ENCODE measurements around the gene HENMT1.
A peak's percentile ranks its signal among the peaks of the same experiment; 100 is the strongest.

Gene HENMT1

GRCh38 chr1:108661030-108661609, at the start of gene HENMT1:
TSS of gene HENMT1 (minus strand) at chr1:108661093. CDS start at chr1:108659884, 1,209 bp downstream.
- Histone ChIP-seq H3K27ac (no peak within 1 kb of the TSS), H3K4me3 (IDR thresholded peaks at IDR 0.05; ENCODE audit: insufficient read depth, low read depth, low read length) (no peak within 1 kb of the TSS), H3K79me2 (ENCODE audit: insufficient read depth, low read depth) (no peaks in the 10 kb centered on the region), H3K27me3 (ENCODE audit: insufficient read depth, low read depth) (no peaks in the 10 kb centered on the region), H3K4me2 (no peak within 1 kb of the TSS), H3K36me3 (ENCODE audit: insufficient read depth) (no peaks in the 10 kb centered on the region), H4K20me1 (ENCODE audit: insufficient read depth) (no peaks in the 10 kb centered on the region), H3K4me1 (ENCODE audit: low read depth, poor library complexity, severe bottlenecking) (no peaks in the 10 kb centered on the region), H2AFZ (ENCODE audit: low read depth) (no peak within 1 kb of the TSS), H3K9ac (no peak within 1 kb of the TSS)
- TF ChIP-seq, protein P1, sequence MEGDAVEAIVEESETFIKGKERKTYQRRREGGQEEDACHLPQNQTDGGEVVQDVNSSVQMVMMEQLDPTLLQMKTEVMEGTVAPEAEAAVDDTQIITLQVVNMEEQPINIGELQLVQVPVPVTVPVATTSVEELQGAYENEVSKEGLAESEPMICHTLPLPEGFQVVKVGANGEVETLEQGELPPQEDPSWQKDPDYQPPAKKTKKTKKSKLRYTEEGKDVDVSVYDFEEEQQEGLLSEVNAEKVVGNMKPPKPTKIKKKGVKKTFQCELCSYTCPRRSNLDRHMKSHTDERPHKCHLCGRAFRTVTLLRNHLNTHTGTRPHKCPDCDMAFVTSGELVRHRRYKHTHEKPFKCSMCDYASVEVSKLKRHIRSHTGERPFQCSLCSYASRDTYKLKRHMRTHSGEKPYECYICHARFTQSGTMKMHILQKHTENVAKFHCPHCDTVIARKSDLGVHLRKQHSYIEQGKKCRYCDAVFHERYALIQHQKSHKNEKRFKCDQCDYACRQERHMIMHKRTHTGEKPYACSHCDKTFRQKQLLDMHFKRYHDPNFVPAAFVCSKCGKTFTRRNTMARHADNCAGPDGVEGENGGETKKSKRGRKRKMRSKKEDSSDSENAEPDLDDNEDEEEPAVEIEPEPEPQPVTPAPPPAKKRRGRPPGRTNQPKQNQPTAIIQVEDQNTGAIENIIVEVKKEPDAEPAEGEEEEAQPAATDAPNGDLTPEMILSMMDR (conservative IDR thresholded peaks at IDR 0.05; ENCODE audit: low read depth, low read length), result no peak

- Histone ChIP-seq H2AFZ (ENCODE audit: low read depth) (no peak overlapping the region), H3K4me1 (ENCODE audit: low read depth, poor library complexity, severe bottlenecking) (no peaks in the 10 kb centered on the region), H4K20me1 (ENCODE audit: insufficient read depth) (no peaks in the 10 kb centered on the region), H3K79me2 (ENCODE audit: insufficient read depth, low read depth) (no peaks in the 10 kb centered on the region), H3K9ac (no peak overlapping the region), H3K27ac (no peak overlapping the region), H3K4me3 (IDR thresholded peaks at IDR 0.05; ENCODE audit: insufficient read depth, low read depth, low read length) (no peak overlapping the region), H3K4me2 (no peak overlapping the region), H3K36me3 (ENCODE audit: insufficient read depth) (no peaks in the 10 kb centered on the region), H3K27me3 (ENCODE audit: insufficient read depth, low read depth) (no peaks in the 10 kb centered on the region)
- TF ChIP-seq, protein P1 (conservative IDR thresholded peaks at IDR 0.05; ENCODE audit: low read depth, low read length), result 0 out of 2 replicates have a peak, but pooled peaks have one; percentile 20
Measured at GRCh38 chr1:108708691-108709660, 48.1 kb upstream of the HENMT1 start.

DNA sequence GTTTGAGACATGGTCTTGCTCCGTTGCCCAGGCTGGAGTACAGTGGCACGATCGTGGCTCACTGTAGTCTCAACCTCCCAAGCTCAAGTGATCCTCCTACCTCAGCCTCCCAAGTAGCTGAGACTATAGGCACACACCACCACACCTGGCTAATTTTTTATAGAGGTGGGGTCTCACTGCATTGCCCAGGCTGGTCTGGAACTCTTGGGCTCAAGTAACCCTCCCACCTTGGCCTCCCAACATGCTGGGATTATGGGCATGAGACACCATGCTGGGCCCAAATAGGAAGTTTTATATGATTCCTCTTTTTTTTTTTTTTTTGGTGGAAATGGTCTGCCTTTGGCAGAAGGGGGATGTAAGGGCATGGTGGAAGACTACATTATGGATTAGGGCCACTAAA, 45.8 kb upstream of the HENMT1 start:
- Histone ChIP-seq H3K4me3 (IDR thresholded peaks at IDR 0.05; ENCODE audit: insufficient read depth, low read depth, low read length) (no peak overlapping the region), H3K27ac (no peak overlapping the region), H3K9ac (no peak overlapping the region), H3K27me3 (ENCODE audit: insufficient read depth, low read depth) (no peaks in the 10 kb centered on the region), H3K4me1 (ENCODE audit: low read depth, poor library complexity, severe bottlenecking) (no peaks in the 10 kb centered on the region), H3K4me2 (no peak overlapping the region), H3K36me3 (ENCODE audit: insufficient read depth) (no peaks in the 10 kb centered on the region), H2AFZ (ENCODE audit: low read depth) (no peak overlapping the region), H4K20me1 (ENCODE audit: insufficient read depth) (no peaks in the 10 kb centered on the region), H3K79me2 (ENCODE audit: insufficient read depth, low read depth) (no peaks in the 10 kb centered on the region)
- TF ChIP-seq, protein P1 (conservative IDR thresholded peaks at IDR 0.05; ENCODE audit: low read depth, low read length), result no peak

GRCh38 chr1:108704496-108704895, 43.6 kb upstream of the HENMT1 start:
- Histone ChIP-seq H3K4me3 (IDR thresholded peaks at IDR 0.05; ENCODE audit: insufficient read depth, low read depth, low read length) (no peak overlapping the region), H3K9ac (no peak overlapping the region), H4K20me1 (ENCODE audit: insufficient read depth) (no peaks in the 10 kb centered on the region), H3K27ac (no peak overlapping the region), H2AFZ (ENCODE audit: low read depth) (no peak overlapping the region), H3K4me1 (ENCODE audit: low read depth, poor library complexity, severe bottlenecking) (no peaks in the 10 kb centered on the region), H3K27me3 (ENCODE audit: insufficient read depth, low read depth) (no peaks in the 10 kb centered on the region), H3K36me3 (ENCODE audit: insufficient read depth) (0 out of 2 replicates have a peak, but pooled peaks cover 2% of the 10 kb centered on the region), H3K79me2 (ENCODE audit: insufficient read depth, low read depth) (no peaks in the 10 kb centered on the region), H3K4me2 (no peak overlapping the region)
- TF ChIP-seq, protein P1 (conservative IDR thresholded peaks at IDR 0.05; ENCODE audit: low read depth, low read length), result no peak
